GM12891 (cell line): ENCODE results near the gene TSHZ2.

Experiments
- POLR2A ChIP-seq: IDR thresholded peaks from 2 replicates; pipeline ENCODE4 v1.6.1; 2011; ENCODE audit warnings: low read depth, low read length, control low read depth
- POLR2AphosphoS5 ChIP-seq: IDR thresholded peaks from 2 replicates; pipeline ENCODE4 v1.6.1; 2011; ENCODE audit warnings: low read depth, low read length, control low read depth

GRCh38 chr20:52983726-52984450 is 11.7 kb downstream of the TSHZ2 start:
- no peak for TF ChIP-seq POLR2A
- TF ChIP-seq POLR2AphosphoS5: no peak
